SJSA1 (cell line): ENCODE measurements around the gene SH3RF3. TPM values are rescaled to one million over a fixed set of nuclear protein-coding genes. Genes with fewer than 3 reads are reported as not detected.

ENCODE experiments used
- DNase-seq, 2 experiments: peaks; one replicate each; pipeline ENCODE4 v3.0.0-alpha.2; 2015 to 2020; ENCODE audit warnings: low spot score in 2 of 2, low read depth in 1 of 2
- H3K27ac ChIP-seq: fragments of 250-450 bp; sonication (Bioruptor Pico); 2 replicates; pipeline ENCODE4 v1.5.1; 2020; ENCODE audit warnings: mild to moderate bottlenecking, moderate library complexity
- H3K27me3 ChIP-seq: fragments of 250-450 bp; sonication (Bioruptor Pico); replicated peaks from 2 replicates; pipeline ENCODE4 v1.5.1; 2020; ENCODE audit warnings: mild to moderate bottlenecking, moderate library complexity
- H3K36me3 ChIP-seq: fragments of 250-450 bp; sonication (Bioruptor Pico); 2 replicates; pipeline ENCODE4 v1.5.1; 2020; ENCODE audit warnings: mild to moderate bottlenecking
- H3K4me1 ChIP-seq: fragments of 250-450 bp; sonication (Bioruptor Pico); replicated peaks from 2 replicates; pipeline ENCODE4 v1.6.1; 2021; ENCODE audit warnings: mild to moderate bottlenecking
- H3K4me3 ChIP-seq: fragments of 250-450 bp; sonication (Bioruptor Pico); 2 replicates; pipeline ENCODE4 v1.5.1; 2020; ENCODE audit warnings: mild to moderate bottlenecking
- H3K9me3 ChIP-seq: fragments of 250-450 bp; sonication (Bioruptor Pico); replicated peaks from 2 replicates; pipeline ENCODE4 v1.5.1; 2020; ENCODE audit warnings: mild to moderate bottlenecking
- total RNA-seq: library from RNA; depleted of rRNA; stranded (reverse); fragments of >200 nt; shearing (Covaris generic); gene quantifications from 2 replicates; pipeline ENCODE4 v1.2.3, GENCODE V29; 2014

SH3RF3 gene
- total RNA-seq, 1 experiment from 2014 or later = 6.1 TPM

GRCh38 chr2:109300582-109300981, 171.6 kb downstream of the SH3RF3 start:
- DNase-seq = no peak
- Histone ChIP-seq H3K36me3 (no peaks in the 10 kb centered on the region), H3K27me3 (no peaks in the 10 kb centered on the region), H3K4me1 (no peaks in the 10 kb centered on the region), H3K27ac (no peak overlapping the region), H3K4me3 (no peak overlapping the region), H3K9me3 (no peaks in the 10 kb centered on the region)

GRCh38 chr2:109301746-109302145, 172.7 kb downstream of the SH3RF3 start:
- H3K27ac ChIP-seq = no peak overlapping the region
- no peaks in the 10 kb centered on the region for H3K27me3 ChIP-seq
- no peak for DNase-seq
- H3K4me1 ChIP-seq = no peaks in the 10 kb centered on the region
- H3K4me3 ChIP-seq = no peak overlapping the region
- no peaks in the 10 kb centered on the region for H3K9me3 ChIP-seq
- H3K36me3 ChIP-seq = no peaks in the 10 kb centered on the region

- Histone ChIP-seq H3K4me3 (no peak overlapping the region), H3K9me3 (no peaks in the 10 kb centered on the region), H3K27me3 (no peaks in the 10 kb centered on the region), H3K27ac (no peak overlapping the region), H3K36me3 (no peaks in the 10 kb centered on the region), H3K4me1 (no peaks in the 10 kb centered on the region)
- DNase-seq = no peak
These were observed 173.3 kb downstream of the SH3RF3 start for GRCh38 chr2:109302319-109302718.

GRCh38 chr2:109304242-109304641, 175.2 kb downstream of the SH3RF3 start:
- Histone ChIP-seq H3K27ac (no peak overlapping the region), H3K27me3 (no peaks in the 10 kb centered on the region), H3K4me3 (no peak overlapping the region), H3K4me1 (no peaks in the 10 kb centered on the region), H3K9me3 (no peaks in the 10 kb centered on the region), H3K36me3 (no peaks in the 10 kb centered on the region)
- no peak for DNase-seq

- Histone ChIP-seq H3K4me3 (no peak overlapping the region), H3K4me1 (no peaks in the 10 kb centered on the region), H3K27me3 (no peaks in the 10 kb centered on the region), H3K36me3 (no peaks in the 10 kb centered on the region), H3K27ac (no peak overlapping the region), H3K9me3 (no peaks in the 10 kb centered on the region)
- no peak for DNase-seq
These were observed 175.9 kb downstream of the SH3RF3 start for GRCh38 chr2:109304731-109305470.

- DNase-seq = no peak
- Histone ChIP-seq H3K4me1 (no peaks in the 10 kb centered on the region), H3K36me3 (no peaks in the 10 kb centered on the region), H3K27me3 (no peaks in the 10 kb centered on the region), H3K4me3 (no peak overlapping the region), H3K9me3 (no peaks in the 10 kb centered on the region), H3K27ac (no peak overlapping the region)
These were observed 176.6 kb downstream of the SH3RF3 start for GRCh38 chr2:109305490-109306167.

GRCh38 chr2:109306190-109306589, 177.2 kb downstream of the SH3RF3 start:
- no peak for DNase-seq
- Histone ChIP-seq H3K9me3 (no peaks in the 10 kb centered on the region), H3K36me3 (no peaks in the 10 kb centered on the region), H3K4me1 (no peaks in the 10 kb centered on the region), H3K27me3 (no peaks in the 10 kb centered on the region), H3K4me3 (no peak overlapping the region), H3K27ac (no peak overlapping the region)

- H3K4me1 ChIP-seq = peaks cover 4% of the 10 kb centered on the region; the same call in 1 of the 2 replicates
- no peaks in the 10 kb centered on the region for H3K36me3 ChIP-seq
- H3K9me3 ChIP-seq = no peaks in the 10 kb centered on the region
- H3K27ac ChIP-seq = no peak overlapping the region
- H3K27me3 ChIP-seq = no peaks in the 10 kb centered on the region
- DNase-seq = no peak
- H3K4me3 ChIP-seq = no peak overlapping the region
These were observed 182.8 kb downstream of the SH3RF3 start for GRCh38 chr2:109311771-109312170.

GRCh38 chr2:109312902-109313301, 183.9 kb downstream of the SH3RF3 start:
- H3K27ac ChIP-seq = no peak overlapping the region
- no peaks in the 10 kb centered on the region for H3K27me3 ChIP-seq
- peaks cover 15% of the 10 kb centered on the region for H3K4me1 ChIP-seq
- DNase-seq = no peak
- no peaks in the 10 kb centered on the region for H3K9me3 ChIP-seq
- H3K4me3 ChIP-seq = no peak overlapping the region
- H3K36me3 ChIP-seq = no peaks in the 10 kb centered on the region

- Histone ChIP-seq H3K36me3 (no peaks in the 10 kb centered on the region), H3K27me3 (no peaks in the 10 kb centered on the region), H3K4me3 (no peak overlapping the region), H3K4me1 (peaks cover 19% of the 10 kb centered on the region), H3K27ac (no peak overlapping the region), H3K9me3 (no peaks in the 10 kb centered on the region)
- no peak for DNase-seq
These were observed 184.3 kb downstream of the SH3RF3 start for GRCh38 chr2:109313343-109313742.

- DNase-seq = no peak
- H3K9me3 ChIP-seq = no peaks in the 10 kb centered on the region
- H3K4me3 ChIP-seq = no peak overlapping the region
- no peak overlapping the region for H3K27ac ChIP-seq
- no peaks in the 10 kb centered on the region for H3K36me3 ChIP-seq
- peaks cover 39% of the 10 kb centered on the region for H3K4me1 ChIP-seq
- H3K27me3 ChIP-seq = no peaks in the 10 kb centered on the region
These were observed 187.1 kb downstream of the SH3RF3 start for GRCh38 chr2:109316091-109316490.

- no peak for DNase-seq
- Histone ChIP-seq H3K27ac (peak overlapping the region; percentile 61; the same call in 1 of the 2 replicates), H3K9me3 (no peaks in the 10 kb centered on the region), H3K4me1 (peaks cover 53% of the 10 kb centered on the region), H3K36me3 (no peaks in the 10 kb centered on the region), H3K4me3 (no peak overlapping the region), H3K27me3 (no peaks in the 10 kb centered on the region)
These were observed 188.6 kb downstream of the SH3RF3 start for GRCh38 chr2:109317471-109318095.

GRCh38 chr2:109318150-109318948, 189.3 kb downstream of the SH3RF3 start:
- Histone ChIP-seq H3K9me3 (no peaks in the 10 kb centered on the region), H3K4me3 (no peak overlapping the region), H3K27ac (peak overlapping the region; percentile 61), H3K36me3 (no peaks in the 10 kb centered on the region), H3K27me3 (no peaks in the 10 kb centered on the region), H3K4me1 (peaks cover 61% of the 10 kb centered on the region)
- DNase-seq = peak; percentile 85 to 93
